ENCODE data around the gene PDCD10. TPM values are rescaled to one million over a fixed set of nuclear protein-coding genes. Genes with fewer than 3 reads are reported as not detected.

The PDCD10 gene
- total RNA-seq, 1 donor from 2014 or later, result 48.0 TPM

DNA sequence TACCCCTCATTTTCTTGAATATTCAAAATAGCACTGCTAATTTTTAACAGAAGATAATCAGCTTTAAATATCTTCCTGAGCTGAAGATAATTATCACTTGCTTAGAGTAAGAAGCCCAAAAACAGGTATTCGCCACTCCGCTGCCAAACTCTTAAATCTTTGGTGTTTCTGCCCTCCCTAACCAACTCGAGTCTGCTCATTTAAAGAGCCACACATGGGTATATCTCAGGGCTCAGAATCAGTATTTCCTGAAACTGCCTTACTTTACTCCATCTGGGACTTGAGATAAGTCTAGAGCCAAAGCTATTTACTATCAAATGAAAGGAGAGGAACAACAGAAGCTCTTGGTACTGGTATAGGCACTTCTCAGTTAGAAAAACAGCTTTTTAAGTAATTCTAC is 10.8 kb downstream of the PDCD10 start:
- Mint-ChIP-seq H3K27ac (ENCODE audit: unreplicated experiment) (no peak overlapping the region), H3K9me3 (ENCODE audit: unreplicated experiment) (no peaks in the 10 kb centered on the region), H3K36me3 (ENCODE audit: unreplicated experiment) (no peaks in the 10 kb centered on the region), H3K4me3 (ENCODE audit: unreplicated experiment) (no peak overlapping the region), H3K27me3 (ENCODE audit: unreplicated experiment) (no peaks in the 10 kb centered on the region), H3K4me1 (ENCODE audit: low read depth, unreplicated experiment) (peaks cover 19% of the 10 kb centered on the region)
- no peak for DNase-seq
- TF ChIP-seq CTCF (IDR thresholded peaks at IDR 0.05; ENCODE audit: partially characterized antibody, unreplicated experiment), result no peak

DNA sequence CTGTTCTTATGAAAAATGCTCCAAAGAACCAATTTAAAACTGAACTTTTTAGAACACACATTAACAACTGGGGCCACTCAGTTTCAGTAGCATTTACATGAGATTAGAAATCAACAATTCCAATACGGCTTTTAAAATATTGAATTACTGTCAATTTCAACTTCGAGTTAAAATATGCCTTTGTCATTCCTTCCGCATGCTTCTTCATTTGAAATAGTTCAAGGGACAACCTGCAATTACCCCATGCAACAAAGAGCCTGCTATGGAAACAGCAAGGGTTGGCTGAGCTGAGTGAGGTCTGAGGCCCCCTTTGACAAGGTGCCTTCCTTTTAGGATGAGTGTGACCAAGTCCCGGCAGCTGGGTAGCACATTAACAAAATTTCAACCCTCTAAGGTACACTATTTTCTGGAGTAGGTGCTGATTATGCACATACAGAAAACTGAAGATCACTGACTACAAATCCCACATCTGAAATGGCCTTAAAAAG is 11.6 kb downstream of the PDCD10 start:
- TF ChIP-seq CTCF (IDR thresholded peaks at IDR 0.05; ENCODE audit: partially characterized antibody, unreplicated experiment), result no peak

GRCh38 chr3:167718582-167718981 is 16.1 kb downstream of the PDCD10 start:
- H3K36me3 Mint-ChIP-seq (ENCODE audit: unreplicated experiment), result no peaks in the 10 kb centered on the region
- TF ChIP-seq CTCF (IDR thresholded peaks at IDR 0.05; ENCODE audit: partially characterized antibody, unreplicated experiment), result no peak

More for the DNA sequence above, 11.6 kb downstream of the PDCD10 start:
- H3K36me3 Mint-ChIP-seq (ENCODE audit: unreplicated experiment), result no peaks in the 10 kb centered on the region
- H3K9me3 Mint-ChIP-seq (ENCODE audit: unreplicated experiment), result no peaks in the 10 kb centered on the region
- DNase-seq, result no peak
- H3K4me1 Mint-ChIP-seq (ENCODE audit: low read depth, unreplicated experiment), result peaks cover 15% of the 10 kb centered on the region
- H3K27ac Mint-ChIP-seq (ENCODE audit: unreplicated experiment), result no peak overlapping the region
- H3K4me3 Mint-ChIP-seq (ENCODE audit: unreplicated experiment), result no peak overlapping the region
- H3K27me3 Mint-ChIP-seq (ENCODE audit: unreplicated experiment), result no peaks in the 10 kb centered on the region

DNA sequence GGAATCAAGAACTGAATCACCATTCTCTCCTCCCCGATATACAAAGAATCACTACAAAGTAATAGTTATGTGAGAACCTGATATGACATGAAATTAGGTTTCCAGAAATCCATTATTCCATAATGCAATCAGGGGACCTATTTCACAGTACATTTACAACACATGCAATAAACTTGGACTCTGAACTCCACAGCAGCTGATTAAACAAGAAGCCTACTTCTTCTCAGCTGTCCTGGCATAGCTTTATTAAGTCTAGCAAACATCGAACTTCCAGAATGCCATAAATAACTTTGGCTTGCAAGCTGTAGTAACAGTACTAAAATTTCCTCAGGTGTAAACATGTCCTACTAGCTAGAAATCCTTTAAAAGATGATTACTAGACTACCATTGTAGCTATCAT is 17.8 kb downstream of the PDCD10 start:
- no peak for DNase-seq
- no peak overlapping the region for H3K27ac Mint-ChIP-seq (ENCODE audit: unreplicated experiment)
- H3K36me3 Mint-ChIP-seq (ENCODE audit: unreplicated experiment), result no peaks in the 10 kb centered on the region
- no peaks in the 10 kb centered on the region for H3K27me3 Mint-ChIP-seq (ENCODE audit: unreplicated experiment)
- no peak overlapping the region for H3K4me3 Mint-ChIP-seq (ENCODE audit: unreplicated experiment)
- no peaks in the 10 kb centered on the region for H3K9me3 Mint-ChIP-seq (ENCODE audit: unreplicated experiment)
- TF ChIP-seq CTCF (IDR thresholded peaks at IDR 0.05; ENCODE audit: partially characterized antibody, unreplicated experiment), result no peak
- peaks cover 2% of the 10 kb centered on the region for H3K4me1 Mint-ChIP-seq (ENCODE audit: low read depth, unreplicated experiment)

More at GRCh38 chr3:167718582-167718981, 16.1 kb downstream of the PDCD10 start:
- no peak for DNase-seq
- Mint-ChIP-seq H3K4me3 (ENCODE audit: unreplicated experiment) (no peak overlapping the region), H3K9me3 (ENCODE audit: unreplicated experiment) (no peaks in the 10 kb centered on the region), H3K27ac (ENCODE audit: unreplicated experiment) (no peak overlapping the region), H3K4me1 (ENCODE audit: low read depth, unreplicated experiment) (peaks cover 8% of the 10 kb centered on the region), H3K27me3 (ENCODE audit: unreplicated experiment) (no peaks in the 10 kb centered on the region)

GRCh38 chr3:167714871-167715270 is 19.8 kb downstream of the PDCD10 start:
- TF ChIP-seq CTCF (IDR thresholded peaks at IDR 0.05; ENCODE audit: partially characterized antibody, unreplicated experiment), result no peak
- Mint-ChIP-seq H3K9me3 (ENCODE audit: unreplicated experiment) (no peaks in the 10 kb centered on the region), H3K4me3 (ENCODE audit: unreplicated experiment) (no peak overlapping the region), H3K27ac (ENCODE audit: unreplicated experiment) (no peak overlapping the region), H3K36me3 (ENCODE audit: unreplicated experiment) (no peaks in the 10 kb centered on the region), H3K27me3 (ENCODE audit: unreplicated experiment) (no peaks in the 10 kb centered on the region), H3K4me1 (ENCODE audit: low read depth, unreplicated experiment) (peaks cover 2% of the 10 kb centered on the region)
- no peak for DNase-seq

All from glutamatergic neuron (in vitro differentiated cells).